ENCODE data around the gene SLC39A8. TPM values are rescaled to one million over a fixed set of nuclear protein-coding genes. Genes with fewer than 3 reads are reported as not detected.

Gene SLC39A8
- total RNA-seq, 1 experiment from 2014 or later, result 35.9 TPM

DNA sequence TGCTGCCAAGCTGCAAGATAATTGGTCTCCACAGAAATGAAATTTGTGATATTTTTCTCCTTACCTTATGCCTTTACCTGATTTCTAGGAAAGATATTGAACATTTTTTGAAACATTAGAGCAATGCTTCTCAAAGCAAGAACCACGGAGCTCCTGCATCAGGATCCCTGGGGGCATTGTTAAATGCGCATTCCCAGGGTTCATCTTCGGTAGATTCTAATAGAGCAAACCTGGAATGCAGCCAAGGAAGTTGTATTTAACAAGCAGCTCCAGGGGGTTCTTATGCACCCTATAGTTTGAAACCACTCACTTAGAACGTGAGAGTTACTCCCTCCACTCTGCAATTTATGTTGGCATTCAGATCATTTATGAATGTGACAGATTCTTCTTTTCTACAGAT, 126.2 kb downstream of the SLC39A8 start:
- ATAC-seq (peak; percentile 58), DNase-seq (ENCODE audit: low spot score) (no peak)
- Mint-ChIP-seq H3K4me1 (peaks cover 44% of the 10 kb centered on the region), H3K36me3 (peaks cover 4% of the 10 kb centered on the region; the same call in 1 of the 2 replicates), H3K27me3 (ENCODE audit: low read depth) (no peaks in the 10 kb centered on the region), H3K27ac (no peak overlapping the region; the same call in 1 of the 2 replicates), H3K4me3 (peak overlapping the region; percentile 24), H3K9me3 (peaks cover 8% of the 10 kb centered on the region; the same call in 1 of the 2 replicates)
- POLR2A ChIA-PET, result no interaction called here
- CTCF ChIA-PET, result interaction anchor here (1.5 kb wide), 2 partner anchors 38 to 212 kb away, joined by 6 to 8 read pairs; no protein-coding TSS in a partner anchor
- no peak for TF ChIP-seq SP1 (CRISPR knock-in tag; conservative IDR thresholded peaks at IDR 0.05)
- no peak for TF ChIP-seq USF1 (CRISPR knock-in tag; IDR thresholded peaks at IDR 0.05)
- TF ChIP-seq ZNF423 (CRISPR knock-in tag; IDR thresholded peaks at IDR 0.05), result 0 out of 2 replicates have a peak, but pooled peaks have one; percentile 26
- no peak for TF ChIP-seq PRRX2 (CRISPR knock-in tag; IDR thresholded peaks at IDR 0.05)

- Mint-ChIP-seq H3K4me1 (peaks cover 44% of the 10 kb centered on the region), H3K9me3 (peaks cover 8% of the 10 kb centered on the region; the same call in 1 of the 2 replicates), H3K27ac (no peak overlapping the region), H3K36me3 (peaks cover 4% of the 10 kb centered on the region; the same call in 1 of the 2 replicates), H3K4me3 (0 out of 2 replicates have a peak overlapping the region, but pooled peaks have one; percentile 24), H3K27me3 (ENCODE audit: low read depth) (no peaks in the 10 kb centered on the region)
- DNase-seq (ENCODE audit: low spot score) (no peak), ATAC-seq (peak; percentile 46)
- ChIA-PET POLR2A (no interaction called here), CTCF (interaction anchor here (1.5 kb wide), 2 partner anchors 39 to 212 kb away, joined by 6 to 8 read pairs; no protein-coding TSS in a partner anchor)
- TF ChIP-seq, protein P1, sequence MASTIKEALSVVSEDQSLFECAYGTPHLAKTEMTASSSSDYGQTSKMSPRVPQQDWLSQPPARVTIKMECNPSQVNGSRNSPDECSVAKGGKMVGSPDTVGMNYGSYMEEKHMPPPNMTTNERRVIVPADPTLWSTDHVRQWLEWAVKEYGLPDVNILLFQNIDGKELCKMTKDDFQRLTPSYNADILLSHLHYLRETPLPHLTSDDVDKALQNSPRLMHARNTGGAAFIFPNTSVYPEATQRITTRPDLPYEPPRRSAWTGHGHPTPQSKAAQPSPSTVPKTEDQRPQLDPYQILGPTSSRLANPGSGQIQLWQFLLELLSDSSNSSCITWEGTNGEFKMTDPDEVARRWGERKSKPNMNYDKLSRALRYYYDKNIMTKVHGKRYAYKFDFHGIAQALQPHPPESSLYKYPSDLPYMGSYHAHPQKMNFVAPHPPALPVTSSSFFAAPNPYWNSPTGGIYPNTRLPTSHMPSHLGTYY (CRISPR knock-in tag; IDR thresholded peaks at IDR 0.05), result no peak
- TF ChIP-seq NR1H2 (CRISPR knock-in tag; IDR thresholded peaks at IDR 0.05), result no peak
These were observed 126.6 kb downstream of the SLC39A8 start for GRCh38 chr4:102218656-102219055.

DNA sequence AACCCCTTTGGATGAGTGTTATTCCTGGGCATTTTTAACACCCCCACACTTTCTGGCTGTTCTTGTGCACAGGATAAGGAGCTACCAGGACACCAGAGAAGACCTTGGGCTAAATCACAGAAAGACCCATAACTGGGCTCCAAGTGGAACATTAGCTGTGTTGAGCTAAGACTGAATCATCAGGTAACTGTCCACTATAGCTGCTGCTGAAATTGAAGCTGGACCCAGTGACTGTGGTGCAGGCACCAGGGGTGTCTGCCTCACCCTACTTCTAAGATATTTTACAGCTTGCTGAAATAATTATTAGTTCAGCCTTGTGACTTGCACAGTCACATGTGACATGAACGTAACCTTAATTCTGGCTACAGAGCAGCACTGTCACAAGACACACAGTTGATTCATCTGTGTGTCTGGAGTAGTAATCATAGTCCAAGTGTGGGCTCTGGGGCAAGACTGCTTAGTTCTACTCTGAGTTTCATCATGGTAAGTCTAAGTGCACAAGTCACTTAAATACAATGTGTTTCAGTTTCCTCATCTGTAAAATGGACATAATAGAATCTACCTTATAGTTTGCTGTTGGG, 127.4 kb downstream of the SLC39A8 start:
- Mint-ChIP-seq H3K27ac (no peak overlapping the region), H3K9me3 (peaks cover 8% of the 10 kb centered on the region; the same call in 1 of the 2 replicates), H3K36me3 (peaks cover 4% of the 10 kb centered on the region; the same call in 1 of the 2 replicates), H3K4me1 (peaks cover 44% of the 10 kb centered on the region), H3K4me3 (no peak overlapping the region), H3K27me3 (ENCODE audit: low read depth) (no peaks in the 10 kb centered on the region)
- POLR2A ChIA-PET, result no interaction called here
- ATAC-seq (no peak), DNase-seq (ENCODE audit: low spot score) (no peak)
- CTCF ChIA-PET, result no interaction called here
- no peak for TF ChIP-seq ZNF532 (CRISPR knock-in tag; IDR thresholded peaks at IDR 0.05; ENCODE audit: borderline replicate concordance)
- TF ChIP-seq SP1 (CRISPR knock-in tag; conservative IDR thresholded peaks at IDR 0.05), result no peak
- no peak for TF ChIP-seq GTF2I (CRISPR knock-in tag; conservative IDR thresholded peaks at IDR 0.05)
- TF ChIP-seq JUN (CRISPR knock-in tag; IDR thresholded peaks at IDR 0.05), result no peak
- no peak for TF ChIP-seq ZNF232 (CRISPR knock-in tag; IDR thresholded peaks at IDR 0.05)
- TF ChIP-seq, protein P2, sequence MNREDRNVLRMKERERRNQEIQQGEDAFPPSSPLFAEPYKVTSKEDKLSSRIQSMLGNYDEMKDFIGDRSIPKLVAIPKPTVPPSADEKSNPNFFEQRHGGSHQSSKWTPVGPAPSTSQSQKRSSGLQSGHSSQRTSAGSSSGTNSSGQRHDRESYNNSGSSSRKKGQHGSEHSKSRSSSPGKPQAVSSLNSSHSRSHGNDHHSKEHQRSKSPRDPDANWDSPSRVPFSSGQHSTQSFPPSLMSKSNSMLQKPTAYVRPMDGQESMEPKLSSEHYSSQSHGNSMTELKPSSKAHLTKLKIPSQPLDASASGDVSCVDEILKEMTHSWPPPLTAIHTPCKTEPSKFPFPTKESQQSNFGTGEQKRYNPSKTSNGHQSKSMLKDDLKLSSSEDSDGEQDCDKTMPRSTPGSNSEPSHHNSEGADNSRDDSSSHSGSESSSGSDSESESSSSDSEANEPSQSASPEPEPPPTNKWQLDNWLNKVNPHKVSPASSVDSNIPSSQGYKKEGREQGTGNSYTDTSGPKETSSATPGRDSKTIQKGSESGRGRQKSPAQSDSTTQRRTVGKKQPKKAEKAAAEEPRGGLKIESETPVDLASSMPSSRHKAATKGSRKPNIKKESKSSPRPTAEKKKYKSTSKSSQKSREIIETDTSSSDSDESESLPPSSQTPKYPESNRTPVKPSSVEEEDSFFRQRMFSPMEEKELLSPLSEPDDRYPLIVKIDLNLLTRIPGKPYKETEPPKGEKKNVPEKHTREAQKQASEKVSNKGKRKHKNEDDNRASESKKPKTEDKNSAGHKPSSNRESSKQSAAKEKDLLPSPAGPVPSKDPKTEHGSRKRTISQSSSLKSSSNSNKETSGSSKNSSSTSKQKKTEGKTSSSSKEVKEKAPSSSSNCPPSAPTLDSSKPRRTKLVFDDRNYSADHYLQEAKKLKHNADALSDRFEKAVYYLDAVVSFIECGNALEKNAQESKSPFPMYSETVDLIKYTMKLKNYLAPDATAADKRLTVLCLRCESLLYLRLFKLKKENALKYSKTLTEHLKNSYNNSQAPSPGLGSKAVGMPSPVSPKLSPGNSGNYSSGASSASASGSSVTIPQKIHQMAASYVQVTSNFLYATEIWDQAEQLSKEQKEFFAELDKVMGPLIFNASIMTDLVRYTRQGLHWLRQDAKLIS (CRISPR knock-in tag; IDR thresholded peaks at IDR 0.05; ENCODE audit: borderline replicate concordance), result no peak
- no peak for TF ChIP-seq RELA (CRISPR knock-in tag; IDR thresholded peaks at IDR 0.05; ENCODE audit: borderline replicate concordance)
- TF ChIP-seq MYBL2 (CRISPR knock-in tag; IDR thresholded peaks at IDR 0.05), result no peak
- TF ChIP-seq, protein P3, sequence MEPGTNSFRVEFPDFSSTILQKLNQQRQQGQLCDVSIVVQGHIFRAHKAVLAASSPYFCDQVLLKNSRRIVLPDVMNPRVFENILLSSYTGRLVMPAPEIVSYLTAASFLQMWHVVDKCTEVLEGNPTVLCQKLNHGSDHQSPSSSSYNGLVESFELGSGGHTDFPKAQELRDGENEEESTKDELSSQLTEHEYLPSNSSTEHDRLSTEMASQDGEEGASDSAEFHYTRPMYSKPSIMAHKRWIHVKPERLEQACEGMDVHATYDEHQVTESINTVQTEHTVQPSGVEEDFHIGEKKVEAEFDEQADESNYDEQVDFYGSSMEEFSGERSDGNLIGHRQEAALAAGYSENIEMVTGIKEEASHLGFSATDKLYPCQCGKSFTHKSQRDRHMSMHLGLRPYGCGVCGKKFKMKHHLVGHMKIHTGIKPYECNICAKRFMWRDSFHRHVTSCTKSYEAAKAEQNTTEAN (CRISPR knock-in tag; IDR thresholded peaks at IDR 0.05), result no peak
- no peak for TF ChIP-seq SMAD4 (CRISPR knock-in tag; IDR thresholded peaks at IDR 0.05)
- no peak for TF ChIP-seq ELF4 (CRISPR knock-in tag; IDR thresholded peaks at IDR 0.05; ENCODE audit: low read depth)
- TF ChIP-seq ZNF138 (CRISPR knock-in tag; conservative IDR thresholded peaks at IDR 0.05), result no peak
- TF ChIP-seq NFATC4 (CRISPR knock-in tag; IDR thresholded peaks at IDR 0.05), result no peak
- no peak for TF ChIP-seq MXD4 (CRISPR knock-in tag; IDR thresholded peaks at IDR 0.05; ENCODE audit: borderline replicate concordance)
- TF ChIP-seq NR1H2 (CRISPR knock-in tag; IDR thresholded peaks at IDR 0.05), result no peak
- TF ChIP-seq SOX15 (CRISPR knock-in tag; IDR thresholded peaks at IDR 0.05), result no peak
- no peak for TF ChIP-seq SMAD3 (CRISPR knock-in tag; IDR thresholded peaks at IDR 0.05; ENCODE audit: borderline replicate concordance)
